ENCODE measurements around the gene DCDC2. TPM values are rescaled to one million over a fixed set of nuclear protein-coding genes. Genes with fewer than 3 reads are reported as not detected.
"Not testable (repeated sequence)": the region's sequence is repeated elsewhere in the genome, so short reads cannot be mapped to it uniquely, and the experiment has no call there.

Gene DCDC2
- total RNA-seq, 1 donor from 2014 or later: not detected

- Mint-ChIP-seq H3K4me3 (ENCODE audit: unreplicated experiment) (no peak overlapping the region), H3K27me3 (ENCODE audit: unreplicated experiment) (no peaks in the 10 kb centered on the region), H3K4me1 (ENCODE audit: low read depth, unreplicated experiment) (peaks cover 10% of the 10 kb centered on the region), H3K36me3 (ENCODE audit: unreplicated experiment) (no peaks in the 10 kb centered on the region), H3K9me3 (ENCODE audit: unreplicated experiment) (no peaks in the 10 kb centered on the region), H3K27ac (ENCODE audit: unreplicated experiment) (no peak overlapping the region)
- no peak for DNase-seq
- TF ChIP-seq CTCF (IDR thresholded peaks at IDR 0.05; ENCODE audit: partially characterized antibody, unreplicated experiment): no peak
These were observed 107.9 kb downstream of the DCDC2 start for GRCh38 chr6:24249926-24250325.

- Mint-ChIP-seq H3K27me3 (ENCODE audit: unreplicated experiment) (no peaks in the 10 kb centered on the region), H3K4me1 (ENCODE audit: low read depth, unreplicated experiment) (peaks cover 3% of the 10 kb centered on the region), H3K36me3 (ENCODE audit: unreplicated experiment) (no peaks in the 10 kb centered on the region), H3K9me3 (ENCODE audit: unreplicated experiment) (no peaks in the 10 kb centered on the region), H3K4me3 (ENCODE audit: unreplicated experiment) (no peak overlapping the region), H3K27ac (ENCODE audit: unreplicated experiment) (no peak overlapping the region)
- DNase-seq: no peak
- no peak for TF ChIP-seq CTCF (IDR thresholded peaks at IDR 0.05; ENCODE audit: partially characterized antibody, unreplicated experiment)
These were observed 112.6 kb downstream of the DCDC2 start for GRCh38 chr6:24245275-24245674.

GRCh38 chr6:24242924-24243323 lies 114.9 kb downstream of the DCDC2 start:
- no peak for TF ChIP-seq CTCF (IDR thresholded peaks at IDR 0.05; ENCODE audit: partially characterized antibody, unreplicated experiment)
- no peaks in the 10 kb centered on the region for H3K4me1 Mint-ChIP-seq (ENCODE audit: low read depth, unreplicated experiment)
- no peak overlapping the region for H3K4me3 Mint-ChIP-seq (ENCODE audit: unreplicated experiment)
- H3K36me3 Mint-ChIP-seq (ENCODE audit: unreplicated experiment): no peaks in the 10 kb centered on the region
- no peak overlapping the region for H3K27ac Mint-ChIP-seq (ENCODE audit: unreplicated experiment)
- no peak for DNase-seq
- no peaks in the 10 kb centered on the region for H3K27me3 Mint-ChIP-seq (ENCODE audit: unreplicated experiment)
- no peaks in the 10 kb centered on the region for H3K9me3 Mint-ChIP-seq (ENCODE audit: unreplicated experiment)

- H3K36me3 Mint-ChIP-seq (ENCODE audit: unreplicated experiment); H3K4me1 Mint-ChIP-seq (ENCODE audit: low read depth, unreplicated experiment); H3K4me3 Mint-ChIP-seq (ENCODE audit: unreplicated experiment); DNase-seq; H3K27ac Mint-ChIP-seq (ENCODE audit: unreplicated experiment); H3K9me3 Mint-ChIP-seq (ENCODE audit: unreplicated experiment); H3K27me3 Mint-ChIP-seq (ENCODE audit: unreplicated experiment): not testable (repeated sequence)
These were observed 116.1 kb downstream of the DCDC2 start for GRCh38 chr6:24241779-24242178.

- DNase-seq: no peak
- Mint-ChIP-seq H3K4me3 (ENCODE audit: unreplicated experiment) (no peak overlapping the region), H3K27me3 (ENCODE audit: unreplicated experiment) (peaks cover 4% of the 10 kb centered on the region), H3K27ac (ENCODE audit: unreplicated experiment) (no peak overlapping the region), H3K36me3 (ENCODE audit: unreplicated experiment) (peaks cover 4% of the 10 kb centered on the region), H3K9me3 (ENCODE audit: unreplicated experiment) (peaks cover 8% of the 10 kb centered on the region), H3K4me1 (ENCODE audit: low read depth, unreplicated experiment) (no peaks in the 10 kb centered on the region)
- TF ChIP-seq CTCF (IDR thresholded peaks at IDR 0.05; ENCODE audit: partially characterized antibody, unreplicated experiment): no peak
These were observed 116.9 kb downstream of the DCDC2 start for GRCh38 chr6:24240943-24241342.
